Medulla oblongata (tissue), 1 donor: ENCODE measurements around the gene THAP3.

Experiments used
- DNase-seq: peaks from one replicate; pipeline ENCODE4 v3.0.0-alpha.2; 2015; ENCODE audit errors: extremely low spot score

Gene THAP3, protein sequence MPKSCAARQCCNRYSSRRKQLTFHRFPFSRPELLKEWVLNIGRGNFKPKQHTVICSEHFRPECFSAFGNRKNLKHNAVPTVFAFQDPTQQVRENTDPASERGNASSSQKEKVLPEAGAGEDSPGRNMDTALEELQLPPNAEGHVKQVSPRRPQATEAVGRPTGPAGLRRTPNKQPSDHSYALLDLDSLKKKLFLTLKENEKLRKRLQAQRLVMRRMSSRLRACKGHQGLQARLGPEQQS

GRCh38 chr1:6624710-6625583 is at the start of gene THAP3:
Gene THAP3 (plus strand): TSS chr1:6624868. CDS start chr1:6625219, 351 bp downstream.
- peak; percentile 75 for DNase-seq

- peak; percentile 63 for DNase-seq
Measured at GRCh38 chr1:6577831-6578525, 46.7 kb upstream of the THAP3 start.

- DNase-seq, result no peak
Measured at GRCh38 chr1:6578624-6579373, 45.9 kb upstream of the THAP3 start.

DNA sequence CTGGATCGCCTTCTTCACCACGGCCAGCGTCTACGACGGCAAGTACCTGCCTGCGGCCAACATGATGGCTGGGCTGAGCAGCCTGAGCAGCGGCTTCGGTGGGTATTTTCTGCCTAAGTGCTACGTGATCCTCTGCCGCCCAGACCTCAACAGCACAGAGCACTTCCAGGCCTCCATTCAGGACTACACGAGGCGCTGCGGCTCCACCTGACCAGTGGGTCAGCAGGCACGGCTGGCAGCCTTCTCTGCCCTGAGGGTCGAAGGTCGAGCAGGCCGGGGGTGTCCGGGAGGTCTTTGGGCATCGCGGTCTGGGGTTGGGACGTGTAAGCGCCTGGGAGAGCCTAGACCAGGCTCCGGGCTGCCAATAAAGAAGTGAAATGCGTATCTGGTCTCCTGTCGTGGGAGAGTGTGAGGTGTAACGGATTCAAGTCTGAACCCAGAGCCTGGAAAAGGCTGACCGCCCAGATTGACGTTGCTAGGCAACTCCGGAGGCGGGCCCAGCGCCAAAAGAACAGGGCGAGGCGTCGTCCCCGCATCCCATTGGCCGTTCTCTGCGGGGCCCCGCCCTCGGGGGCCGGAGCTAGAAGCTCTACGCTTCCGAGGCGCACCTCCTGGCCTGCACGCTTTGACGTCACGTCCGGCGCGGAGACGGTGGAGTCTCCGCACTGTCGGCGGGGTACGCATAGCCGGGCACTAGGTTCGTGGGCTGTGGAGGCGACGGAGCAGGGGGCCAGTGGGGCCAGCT is 45.1 kb upstream of the THAP3 start, which contains the start of gene ZBTB48:
TSS of gene ZBTB48 (plus strand) at position 621 of the 745 bp plus-strand sequence. CDS start 616 bp downstream, outside the sequence.
- DNase-seq, result peak; percentile 99

GRCh38 chr1:6580119-6580592 is 44.5 kb upstream of the THAP3 start:
- DNase-seq, result no peak

GRCh38 chr1:6580593-6581409 is 43.9 kb upstream of the THAP3 start:
- no peak for DNase-seq

GRCh38 chr1:6581561-6582305 is 42.9 kb upstream of the THAP3 start:
- no peak for DNase-seq

GRCh38 chr1:6582370-6582769 is 42.3 kb upstream of the THAP3 start:
- DNase-seq, result no peak

DNA sequence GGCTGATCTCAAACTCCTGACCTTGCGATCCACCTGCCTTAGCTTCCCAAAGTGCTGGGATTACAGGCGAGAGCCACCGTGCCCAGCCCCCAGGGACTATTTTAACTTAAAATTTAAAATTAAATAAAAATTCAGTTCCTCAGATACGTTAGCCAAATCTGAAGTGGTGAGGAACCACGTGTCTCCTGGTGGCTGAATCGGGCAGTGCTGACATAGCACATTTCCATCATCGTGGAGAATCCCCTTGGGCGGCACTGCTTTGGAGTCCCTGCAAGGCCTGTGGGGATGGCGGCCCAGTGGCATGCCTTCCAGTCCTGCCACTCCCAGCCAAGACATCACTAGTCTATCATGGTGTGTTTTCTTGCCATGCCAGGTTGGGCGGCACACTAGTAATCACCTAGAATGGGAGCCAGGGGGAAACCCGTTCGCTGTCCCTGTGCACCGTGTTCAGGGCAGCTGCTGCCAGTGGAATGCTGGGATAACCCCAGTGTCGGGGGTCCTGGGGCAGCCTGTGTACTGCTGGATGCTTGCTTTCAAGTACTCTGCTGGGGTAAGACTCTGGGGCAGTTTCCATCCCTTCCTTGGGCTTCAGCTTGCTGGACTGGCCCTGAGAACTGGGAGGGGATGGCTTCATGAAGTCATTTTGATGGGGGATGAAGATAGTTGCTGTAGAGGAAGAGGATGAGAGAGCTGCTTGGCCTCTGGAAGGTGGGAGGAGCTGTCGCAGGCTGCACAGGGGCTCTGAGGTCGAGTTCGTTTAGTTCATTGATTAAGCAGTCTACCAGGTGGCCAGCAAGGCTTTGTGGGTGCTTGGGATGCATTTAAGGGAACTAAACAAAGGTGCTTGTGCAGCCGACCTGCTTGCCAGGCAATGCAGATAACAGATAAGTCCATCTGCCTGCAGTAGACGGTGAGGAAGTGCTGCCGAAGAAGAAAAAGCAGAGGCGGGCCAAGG is 40.3 kb upstream of the THAP3 start:
- DNase-seq, result no peak

DNA sequence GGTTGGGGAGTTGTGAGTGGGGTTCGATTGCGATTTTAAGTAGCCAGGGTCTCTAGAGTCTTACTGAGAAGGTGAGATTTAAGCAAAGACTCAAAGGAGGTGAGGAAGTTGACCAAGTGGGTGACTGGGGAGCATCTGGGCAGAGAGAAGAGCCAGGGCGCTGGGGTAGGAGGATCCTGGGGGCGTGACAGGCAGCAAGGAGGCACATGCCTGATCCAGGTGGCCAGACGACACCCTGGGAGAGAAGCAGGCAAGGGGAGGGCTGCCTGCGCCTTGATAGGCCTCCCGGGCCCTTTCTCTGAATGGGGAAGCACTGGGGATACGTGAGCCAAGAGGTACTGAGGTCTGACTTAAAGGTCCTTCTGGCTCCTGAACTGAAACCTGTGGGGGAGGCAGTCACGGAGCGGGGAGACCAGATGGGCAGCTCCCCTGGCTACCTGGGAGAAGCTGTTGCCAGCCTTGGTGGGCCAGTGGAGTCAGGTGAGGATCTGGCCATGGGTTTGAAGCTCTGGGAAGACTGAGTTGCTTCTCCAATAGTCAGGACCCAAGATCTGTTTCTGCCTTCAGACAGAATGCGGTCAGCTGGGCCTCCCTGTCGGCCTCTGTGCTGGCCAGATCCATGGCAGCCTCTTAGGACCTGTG is 39.5 kb upstream of the THAP3 start:
- no peak for DNase-seq

DNA sequence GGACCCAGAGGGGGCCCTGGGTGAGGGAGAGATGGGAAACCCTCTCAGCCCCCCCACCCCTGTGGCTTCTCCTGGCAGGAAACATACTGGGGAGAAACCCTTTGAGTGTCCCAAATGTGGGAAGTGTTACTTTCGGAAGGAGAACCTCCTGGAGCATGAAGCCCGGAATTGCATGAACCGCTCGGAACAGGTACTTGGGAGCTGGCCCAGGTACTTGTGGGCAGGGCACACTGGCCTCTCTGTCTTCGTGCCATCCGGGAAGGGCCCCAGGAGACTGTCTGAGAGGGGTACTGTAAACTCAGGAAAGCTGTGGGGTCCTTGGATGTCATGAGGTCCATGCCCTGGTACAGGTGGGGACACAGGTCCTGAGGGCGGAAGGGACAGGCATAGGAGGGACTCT is 38.8 kb upstream of the THAP3 start:
- no peak for DNase-seq

DNA sequence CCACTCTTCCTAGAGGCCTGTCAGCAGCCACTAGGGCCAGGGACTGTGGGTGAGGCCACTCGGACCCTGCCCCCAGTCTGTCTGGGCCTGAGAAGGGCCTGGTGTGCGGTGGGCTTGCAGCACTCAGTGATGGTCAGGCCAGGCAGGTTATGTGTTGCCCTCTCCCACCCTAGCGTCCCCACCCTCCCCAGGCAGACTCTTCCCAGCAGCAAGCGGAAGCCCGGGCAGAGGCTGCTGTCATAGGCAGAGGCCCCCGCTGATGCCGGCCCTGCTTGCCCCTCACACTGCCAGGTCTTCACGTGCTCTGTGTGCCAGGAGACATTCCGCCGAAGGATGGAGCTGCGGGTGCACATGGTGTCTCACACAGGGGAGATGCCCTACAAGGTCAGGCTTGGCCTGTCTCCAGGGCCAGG is 38.3 kb upstream of the THAP3 start:
- DNase-seq, result no peak

DNA sequence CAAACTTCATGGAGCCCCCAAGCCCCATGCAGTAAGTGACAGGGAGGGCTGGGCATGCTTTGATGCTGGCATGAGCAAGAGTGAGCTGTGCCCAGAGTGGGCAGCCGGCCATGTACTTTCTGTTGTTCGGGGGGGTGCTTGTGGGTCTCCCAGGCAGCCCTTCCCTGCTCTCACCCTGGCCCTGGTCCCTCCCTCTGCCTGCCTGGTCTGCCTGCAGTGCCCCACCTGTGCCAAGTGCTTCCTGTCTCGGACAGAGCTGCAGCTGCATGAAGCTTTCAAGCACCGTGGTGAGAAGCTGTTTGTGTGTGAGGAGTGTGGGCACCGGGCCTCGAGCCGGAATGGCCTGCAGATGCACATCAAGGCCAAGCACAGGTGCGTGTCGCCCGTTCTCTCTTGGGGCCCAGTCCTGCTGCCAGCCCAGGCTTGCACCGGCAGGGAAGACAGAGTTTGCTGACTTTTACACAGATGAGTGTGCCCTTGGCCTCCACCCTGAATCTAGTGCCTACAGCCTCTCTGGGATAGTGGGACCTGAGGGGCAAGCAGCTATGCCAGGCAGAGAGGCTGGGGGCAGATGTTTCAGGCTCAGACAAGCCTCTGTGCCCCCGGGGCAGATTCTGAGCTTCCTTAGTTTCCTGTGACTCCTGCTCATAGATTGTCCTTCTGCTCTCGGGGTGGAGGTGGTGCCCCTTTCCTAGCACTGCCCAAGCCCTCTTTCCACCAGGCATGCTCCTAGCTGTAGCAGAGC is 37.2 kb upstream of the THAP3 start:
- peak; percentile 84 for DNase-seq

- no peak for DNase-seq
Measured at GRCh38 chr1:6588128-6588892, 36.4 kb upstream of the THAP3 start.

DNA sequence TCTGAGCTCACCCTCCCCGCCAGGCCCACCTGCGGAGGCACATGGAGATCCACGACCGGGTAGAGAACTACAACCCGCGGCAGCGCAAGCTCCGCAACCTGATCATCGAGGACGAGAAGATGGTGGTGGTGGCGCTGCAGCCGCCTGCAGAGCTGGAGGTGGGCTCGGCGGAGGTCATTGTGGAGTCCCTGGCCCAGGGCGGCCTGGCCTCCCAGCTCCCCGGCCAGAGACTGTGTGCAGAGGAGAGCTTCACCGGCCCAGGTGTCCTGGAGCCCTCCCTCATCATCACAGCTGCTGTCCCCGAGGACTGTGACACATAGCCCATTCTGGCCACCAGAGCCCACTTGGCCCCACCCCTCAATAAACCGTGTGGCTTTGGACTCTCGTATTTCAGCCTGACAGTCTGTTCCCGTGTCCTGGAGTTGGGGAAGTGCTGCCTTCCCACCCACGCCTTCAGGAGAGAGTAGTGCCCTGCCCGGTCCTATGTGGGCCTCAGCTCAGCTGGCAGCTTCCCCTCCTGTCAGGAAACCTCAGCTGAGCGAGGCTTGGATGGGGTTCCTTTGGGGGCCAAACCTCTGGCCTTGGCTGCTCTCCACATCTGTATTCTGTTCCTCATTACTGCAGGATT is 35.7 kb upstream of the THAP3 start:
- DNase-seq, result no peak

GRCh38 chr1:6590046-6590445 is 34.6 kb upstream of the THAP3 start:
- DNase-seq, result no peak
